Cerebellar nuclear complex (tissue), 1 donor: Measurements from ENCODE around the gene PCGF1.
"Not testable (repeated sequence)": the region's sequence is repeated elsewhere in the genome, so short reads cannot be mapped to it uniquely, and the experiment has no call there.

Source experiments
- DNase-seq, 2 experiments: peaks; one replicate each; lab custom pipeline; 2025; lab: John Stamatoyannopoulos, UW

Gene PCGF1

GRCh38 chr2:74472086-74472944 is 35.2 kb downstream of the PCGF1 start, which contains the start of gene MRPL53:
Gene MRPL53, minus strand, starts transcription at chr2:74472680. Its CDS starts 20 bp downstream, at chr2:74472660.
- peak; percentile 6 to 78 for DNase-seq

- no peak for DNase-seq
These were observed 36.0 kb downstream of the PCGF1 start for GRCh38 chr2:74471332-74472065.

- not testable (repeated sequence) for DNase-seq
These were observed 36.8 kb downstream of the PCGF1 start for GRCh38 chr2:74470742-74471141.

- DNase-seq = no peak
These were observed 43.1 kb downstream of the PCGF1 start for GRCh38 chr2:74464406-74464805.

GRCh38 chr2:74462786-74463105 is 44.7 kb downstream of the PCGF1 start:
- no peak for DNase-seq

- DNase-seq = no peak
These were observed 45.3 kb downstream of the PCGF1 start for GRCh38 chr2:74462054-74462785.

- no peak for DNase-seq
These were observed 46.1 kb downstream of the PCGF1 start for GRCh38 chr2:74461187-74462053.

- DNase-seq = not testable (repeated sequence)
These were observed 47.3 kb downstream of the PCGF1 start for GRCh38 chr2:74460187-74460586.

GRCh38 chr2:74459503-74460118 is 47.9 kb downstream of the PCGF1 start:
- DNase-seq = not testable (repeated sequence)

GRCh38 chr2:74458938-74459363 is 48.5 kb downstream of the PCGF1 start:
- no peak for DNase-seq

- DNase-seq = peak; percentile 99
These were observed 49.2 kb downstream of the PCGF1 start, which contains the start of gene WBP1 for GRCh38 chr2:74458132-74458937. Gene WBP1, plus strand, starts transcription at chr2:74458438. Its CDS starts 165 bp downstream, at chr2:74458603.

GRCh38 chr2:74457549-74458131 is 49.9 kb downstream of the PCGF1 start:
- DNase-seq = no peak

GRCh38 chr2:74457129-74457548 is 50.4 kb downstream of the PCGF1 start:
- DNase-seq = no peak
